HS-5 (cell line): ENCODE data around the gene RXFP4.
"Not testable (repeated sequence)": the region's sequence is repeated elsewhere in the genome, so short reads cannot be mapped to it uniquely, and the experiment has no call there.

Experiments
- DNase-seq: peaks from one replicate; pipeline ENCODE4 v3.0.0-alpha.2; 2012; ENCODE audit warnings: low read depth

Gene RXFP4

GRCh38 chr1:155978973-155979429 is 37.6 kb downstream of the RXFP4 start:
- DNase-seq, result peak; percentile 33

GRCh38 chr1:155979597-155980343 is 38.3 kb downstream of the RXFP4 start:
- DNase-seq, result no peak

GRCh38 chr1:155981266-155982088 is 40.0 kb downstream of the RXFP4 start:
- peak; percentile 83 for DNase-seq

GRCh38 chr1:155982106-155982505 is 40.7 kb downstream of the RXFP4 start:
- no peak for DNase-seq

- peak; percentile 99 for DNase-seq
Observed at GRCh38 chr1:155983191-155984024, 42.0 kb downstream of the RXFP4 start.

- DNase-seq, result no peak
Observed at GRCh38 chr1:155984341-155984740, 42.9 kb downstream of the RXFP4 start.

GRCh38 chr1:155984903-155985645 is 43.6 kb downstream of the RXFP4 start:
- DNase-seq, result not testable (repeated sequence)

GRCh38 chr1:155989242-155990004 is 48.0 kb downstream of the RXFP4 start:
- no peak for DNase-seq

- DNase-seq, result no peak
Observed at GRCh38 chr1:155990005-155990739, 48.7 kb downstream of the RXFP4 start.
